GM12873 (cell line): ENCODE results near the gene NOL9.
A peak's percentile ranks its signal among the peaks of the same experiment; 100 is the strongest.

Experiments
- TF ChIP-seq, protein P1 (sequence below): IDR thresholded peaks from 2 replicates; pipeline ENCODE4 v1.5.1; 2012; ENCODE audit warnings: low read depth, mild to moderate bottlenecking, moderate library complexity, low read length, control low read depth; ENCODE audit not compliant: insufficient read depth; ENCODE audit errors: missing control alignments

Gene NOL9

GRCh38 chr1:6491966-6492365, 62.3 kb downstream of the NOL9 start:
- TF ChIP-seq, protein P1, sequence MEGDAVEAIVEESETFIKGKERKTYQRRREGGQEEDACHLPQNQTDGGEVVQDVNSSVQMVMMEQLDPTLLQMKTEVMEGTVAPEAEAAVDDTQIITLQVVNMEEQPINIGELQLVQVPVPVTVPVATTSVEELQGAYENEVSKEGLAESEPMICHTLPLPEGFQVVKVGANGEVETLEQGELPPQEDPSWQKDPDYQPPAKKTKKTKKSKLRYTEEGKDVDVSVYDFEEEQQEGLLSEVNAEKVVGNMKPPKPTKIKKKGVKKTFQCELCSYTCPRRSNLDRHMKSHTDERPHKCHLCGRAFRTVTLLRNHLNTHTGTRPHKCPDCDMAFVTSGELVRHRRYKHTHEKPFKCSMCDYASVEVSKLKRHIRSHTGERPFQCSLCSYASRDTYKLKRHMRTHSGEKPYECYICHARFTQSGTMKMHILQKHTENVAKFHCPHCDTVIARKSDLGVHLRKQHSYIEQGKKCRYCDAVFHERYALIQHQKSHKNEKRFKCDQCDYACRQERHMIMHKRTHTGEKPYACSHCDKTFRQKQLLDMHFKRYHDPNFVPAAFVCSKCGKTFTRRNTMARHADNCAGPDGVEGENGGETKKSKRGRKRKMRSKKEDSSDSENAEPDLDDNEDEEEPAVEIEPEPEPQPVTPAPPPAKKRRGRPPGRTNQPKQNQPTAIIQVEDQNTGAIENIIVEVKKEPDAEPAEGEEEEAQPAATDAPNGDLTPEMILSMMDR: no peak

GRCh38 chr1:6491480-6491962, 62.8 kb downstream of the NOL9 start, which contains the start of gene PLEKHG5:
PLEKHG5 (minus strand) TSS chr1:6491667; CDS start chr1:6477571, 14,096 bp downstream.
- TF ChIP-seq, protein P1: no peak

DNA sequence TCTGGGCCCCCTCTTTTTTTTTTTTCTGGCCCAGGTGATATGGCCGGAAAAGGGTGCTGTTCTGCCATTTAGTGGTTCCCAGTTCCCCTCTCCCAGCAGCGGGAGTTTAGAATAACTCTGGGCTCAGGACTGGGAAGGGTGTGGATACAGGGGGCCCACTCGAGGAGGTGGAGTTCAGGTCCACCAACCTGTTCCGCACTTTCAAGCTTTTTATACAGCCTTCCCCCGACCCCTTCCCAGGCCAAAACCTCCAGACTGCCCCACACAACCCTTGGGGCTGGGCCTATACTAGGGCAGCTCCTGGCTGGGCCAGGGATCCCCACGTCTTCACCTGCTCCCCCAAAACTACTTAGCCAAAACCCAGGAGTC, 63.2 kb downstream of the NOL9 start:
- TF ChIP-seq, protein P1: no peak

DNA sequence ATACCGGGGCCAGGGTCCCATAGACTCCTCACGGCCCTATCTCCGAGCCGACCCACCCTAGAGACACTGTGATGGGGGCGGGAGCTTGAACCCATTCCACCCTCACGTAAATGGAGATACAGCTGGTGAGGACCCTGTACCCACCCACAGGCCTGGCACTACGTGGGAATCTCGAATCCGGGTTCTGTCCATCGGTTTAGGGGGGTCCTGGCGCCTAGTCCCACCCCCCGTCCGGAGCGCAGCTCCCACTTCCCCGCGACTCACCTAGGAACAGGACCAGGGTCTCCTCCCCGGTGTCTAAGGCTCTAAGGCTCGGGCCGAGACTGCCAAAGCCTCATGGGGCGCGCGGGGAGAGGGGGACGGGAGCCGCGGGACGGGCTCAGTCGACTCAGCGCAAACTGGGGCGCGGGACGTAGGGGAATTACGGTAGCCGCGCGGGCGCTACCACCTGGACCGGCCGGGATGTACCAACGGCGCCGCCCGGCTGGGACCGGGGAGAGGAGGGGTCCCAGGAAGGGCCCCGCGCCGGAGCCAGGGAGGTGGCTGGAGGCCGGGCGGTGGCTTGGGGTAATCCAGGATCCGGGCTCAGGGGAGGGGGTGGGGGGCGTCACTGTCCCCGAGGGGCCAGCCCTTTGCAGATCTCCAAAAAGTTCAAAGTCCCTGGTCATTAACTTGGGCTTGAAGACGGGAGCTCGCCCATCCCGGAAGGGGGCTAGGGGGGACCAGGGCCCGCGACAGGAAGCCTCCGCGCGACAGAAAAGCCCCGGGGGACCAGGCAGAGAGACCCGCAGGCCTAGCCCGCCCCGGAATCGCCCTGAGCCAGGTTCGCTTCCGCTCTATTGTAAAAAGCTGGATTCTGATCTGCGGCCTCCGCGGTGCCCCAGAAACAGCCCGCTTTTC, 63.9 kb downstream of the NOL9 start:
- TF ChIP-seq, protein P1: no peak

- TF ChIP-seq, protein P1: peak; percentile 92
These were observed 64.5 kb downstream of the NOL9 start for GRCh38 chr1:6489799-6490180.

DNA sequence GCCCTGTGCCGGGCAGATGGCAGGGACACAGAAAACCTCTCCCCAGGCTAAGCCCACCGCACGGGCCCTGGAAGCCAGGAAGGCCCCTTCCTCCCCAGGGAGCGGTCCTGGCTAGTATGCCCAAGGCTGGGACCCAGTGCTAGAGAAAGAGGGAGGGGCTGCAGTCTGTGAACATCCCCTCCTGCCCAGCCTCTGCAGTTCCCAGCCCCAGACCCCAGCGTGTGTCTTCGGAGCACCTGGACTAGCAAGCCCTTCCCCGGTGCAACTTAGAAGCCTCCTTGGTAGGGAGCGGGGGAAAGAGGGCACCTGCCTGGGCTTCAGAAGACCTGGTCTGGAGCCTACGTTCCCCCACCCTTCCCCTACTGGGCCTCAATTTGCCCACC, 64.9 kb downstream of the NOL9 start:
- TF ChIP-seq, protein P1: no peak

DNA sequence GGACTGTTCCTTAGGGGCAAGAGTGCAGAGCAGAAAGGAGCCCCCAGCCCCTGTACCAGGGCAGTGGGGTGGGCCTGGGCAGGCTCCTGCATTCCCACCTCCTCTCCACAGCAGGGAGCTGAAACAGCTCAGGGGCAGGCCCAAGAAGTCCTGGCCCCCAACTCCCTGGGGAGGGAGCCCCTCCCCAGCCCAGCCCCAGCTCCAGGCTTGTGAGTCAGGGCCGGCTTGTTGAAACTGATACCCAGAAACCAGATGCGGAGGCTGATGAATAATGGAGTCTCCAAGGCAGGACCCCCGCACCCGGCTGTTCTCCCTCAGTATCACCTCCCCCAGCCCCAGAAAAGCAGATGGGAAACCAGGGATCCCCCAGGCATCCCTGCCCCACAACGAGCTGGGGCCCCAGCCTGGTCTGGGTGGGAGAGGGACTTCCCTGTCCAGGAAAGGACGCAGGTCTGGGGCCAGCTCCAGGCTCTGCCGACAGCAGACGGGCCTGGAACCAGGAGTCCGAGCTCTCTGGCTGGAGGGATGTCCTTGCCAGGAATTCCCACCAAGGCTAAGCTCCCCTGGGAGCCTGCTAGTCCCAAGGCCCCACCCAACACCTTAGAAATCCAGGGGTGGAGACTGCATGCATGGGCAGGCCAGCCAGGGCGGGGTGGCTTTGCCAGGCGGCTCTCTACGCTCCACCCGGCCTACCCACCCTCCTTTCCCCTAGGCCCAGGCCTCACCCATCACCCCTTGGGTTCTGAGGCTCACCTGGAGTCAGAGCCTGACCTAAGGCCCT, 65.5 kb downstream of the NOL9 start:
- TF ChIP-seq, protein P1: no peak
